GM19238 (cell line): ENCODE data around the gene CPAMD8.
"Not testable (repeated sequence)": the region's sequence is repeated elsewhere in the genome, so short reads cannot be mapped to it uniquely, and the experiment has no call there.

Experiments used
- DNase-seq: peaks from one replicate; pipeline ENCODE4 v3.0.0; 2011; ENCODE audit warnings: low spot score; ENCODE audit not compliant: insufficient read length

Gene CPAMD8

GRCh38 chr19:17001603-17002183, 24.9 kb downstream of the CPAMD8 start:
- no peak for DNase-seq

GRCh38 chr19:16998635-16999194, 27.9 kb downstream of the CPAMD8 start:
- no peak for DNase-seq

GRCh38 chr19:16996838-16997490, 29.6 kb downstream of the CPAMD8 start:
- DNase-seq: not testable (repeated sequence)

GRCh38 chr19:16988661-16989060, 37.9 kb downstream of the CPAMD8 start:
- no peak for DNase-seq

- no peak for DNase-seq
Measured at GRCh38 chr19:16985403-16985802, 41.2 kb downstream of the CPAMD8 start.

- DNase-seq: not testable (repeated sequence)
Measured at GRCh38 chr19:16982586-16982985, 44.0 kb downstream of the CPAMD8 start.

- no peak for DNase-seq
Measured at GRCh38 chr19:16978839-16979802, 47.5 kb downstream of the CPAMD8 start.

- DNase-seq: no peak
Measured at GRCh38 chr19:16978156-16978555, 48.5 kb downstream of the CPAMD8 start.

- DNase-seq: no peak
Measured at GRCh38 chr19:16977306-16977705, 49.3 kb downstream of the CPAMD8 start.

GRCh38 chr19:16976446-16976845, 50.2 kb downstream of the CPAMD8 start:
- no peak for DNase-seq

GRCh38 chr19:16970821-16971220, 55.8 kb downstream of the CPAMD8 start:
- no peak for DNase-seq

GRCh38 chr19:16969135-16969534, 57.5 kb downstream of the CPAMD8 start:
- no peak for DNase-seq

- not testable (repeated sequence) for DNase-seq
Measured at GRCh38 chr19:16960996-16961822, 65.4 kb downstream of the CPAMD8 start.

GRCh38 chr19:16958277-16958676, 68.3 kb downstream of the CPAMD8 start:
- DNase-seq: not testable (repeated sequence)

- no peak for DNase-seq
Measured at GRCh38 chr19:16957855-16958254, 68.8 kb downstream of the CPAMD8 start.

- DNase-seq: no peak
Measured at GRCh38 chr19:16957151-16957701, 69.4 kb downstream of the CPAMD8 start.

GRCh38 chr19:16955161-16955560, 71.4 kb downstream of the CPAMD8 start:
- DNase-seq: no peak

GRCh38 chr19:16952046-16952445, 74.6 kb downstream of the CPAMD8 start:
- no peak for DNase-seq

GRCh38 chr19:16951529-16951928, 75.1 kb downstream of the CPAMD8 start:
- no peak for DNase-seq

GRCh38 chr19:16949496-16950023, 77.0 kb downstream of the CPAMD8 start:
- no peak for DNase-seq
